ENCODE measurements around the gene SEC11A. TPM values are rescaled to one million over a fixed set of nuclear protein-coding genes. Genes with fewer than 3 reads are reported as not detected.
"Not testable (repeated sequence)": the region's sequence is repeated elsewhere in the genome, so short reads cannot be mapped to it uniquely, and the experiment has no call there.

Gene SEC11A
- polyA plus RNA-seq, 3 donors = 227 to 264 (median 254) TPM

DNA sequence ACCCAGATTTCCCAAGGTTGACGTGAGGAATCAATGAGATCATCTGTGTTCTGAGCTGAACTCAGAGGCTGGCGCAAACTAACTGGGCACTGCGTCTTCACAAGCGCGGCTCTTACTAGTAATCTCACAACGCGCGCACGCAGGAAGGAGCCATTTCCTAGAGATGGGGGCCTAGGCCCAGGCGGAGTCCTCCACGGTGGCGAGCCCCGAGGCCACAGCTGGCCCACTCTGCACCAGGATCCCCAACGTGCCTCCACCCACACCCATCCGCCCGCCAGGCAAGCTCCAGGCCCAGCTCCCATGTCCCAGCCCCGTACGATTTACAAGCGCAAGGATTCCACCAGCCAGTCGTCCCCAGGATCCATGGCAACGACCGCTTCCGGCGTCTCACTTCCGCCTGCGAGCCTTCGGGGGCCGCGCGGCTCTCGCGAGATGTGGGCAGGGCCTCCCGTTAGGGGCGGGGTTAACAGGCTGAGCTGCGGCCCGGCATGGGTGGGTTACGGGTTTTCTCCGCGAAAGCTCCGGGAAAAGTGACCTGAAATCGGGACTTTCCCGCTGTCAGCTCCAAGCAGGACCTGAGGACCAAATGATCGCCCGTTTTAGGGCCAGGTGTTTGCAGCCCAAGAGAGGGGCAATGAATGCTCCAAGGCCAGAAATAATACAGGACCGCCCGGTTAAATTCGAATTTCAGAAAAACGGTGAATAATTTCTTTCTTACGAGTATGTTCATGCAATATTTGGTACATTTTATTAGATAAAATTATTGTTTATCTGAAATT lies 61.8 kb downstream of the SEC11A start, which contains the start of gene WDR73:
WDR73 (minus strand) TSS at position 374 of the 779 bp plus-strand sequence; CDS start at position 365, 9 bp downstream.
- DNase-seq = peak; percentile 97

- DNase-seq = no peak
Observed at GRCh38 chr15:84653584-84653909, 62.4 kb downstream of the SEC11A start.

GRCh38 chr15:84649706-84650105 lies 66.2 kb downstream of the SEC11A start:
- DNase-seq = no peak

- DNase-seq = no peak
Observed at GRCh38 chr15:84648539-84648938, 67.4 kb downstream of the SEC11A start.

DNA sequence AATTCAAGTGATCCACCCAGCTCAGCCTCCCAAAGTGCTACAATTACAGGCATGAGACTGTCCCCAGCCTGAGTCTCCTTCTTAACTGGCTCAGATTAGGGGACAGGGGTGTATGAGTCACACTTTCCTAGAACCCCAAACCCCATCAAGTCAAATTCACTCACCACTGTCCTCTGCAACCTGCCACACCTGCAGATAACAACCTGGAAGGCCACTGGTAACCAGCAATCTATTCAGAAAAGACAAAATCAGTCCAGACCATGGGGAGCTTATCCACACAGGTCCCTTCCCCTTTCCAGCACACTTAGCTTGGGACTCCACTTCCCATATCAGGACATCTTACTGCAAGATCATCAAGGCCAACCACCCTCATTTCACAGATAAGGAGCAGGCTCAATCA lies 68.2 kb downstream of the SEC11A start:
- DNase-seq = no peak

GRCh38 chr15:84645997-84646396 lies 69.9 kb downstream of the SEC11A start:
- DNase-seq = no peak

GRCh38 chr15:84645496-84645895 lies 70.4 kb downstream of the SEC11A start:
- DNase-seq = no peak

DNA sequence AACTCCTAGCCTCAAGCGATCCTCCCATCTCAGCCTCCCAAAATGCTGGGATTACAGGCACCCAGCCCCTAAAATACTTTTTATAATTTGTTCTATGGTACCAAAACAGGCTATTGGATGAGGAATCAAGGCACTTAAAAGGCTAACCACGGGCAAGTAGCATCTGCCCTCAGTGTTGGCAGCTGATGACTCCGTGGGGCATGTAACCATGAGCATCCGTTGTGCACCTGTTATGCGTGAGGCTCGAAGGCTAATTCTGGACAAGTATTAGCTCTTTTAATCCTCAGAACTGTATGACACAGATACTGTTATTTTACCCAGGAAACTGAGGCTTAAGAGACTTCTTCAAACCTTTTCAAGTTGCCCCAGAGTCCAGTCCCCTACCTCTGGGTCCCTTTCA lies 72.1 kb downstream of the SEC11A start:
- DNase-seq = no peak

DNA sequence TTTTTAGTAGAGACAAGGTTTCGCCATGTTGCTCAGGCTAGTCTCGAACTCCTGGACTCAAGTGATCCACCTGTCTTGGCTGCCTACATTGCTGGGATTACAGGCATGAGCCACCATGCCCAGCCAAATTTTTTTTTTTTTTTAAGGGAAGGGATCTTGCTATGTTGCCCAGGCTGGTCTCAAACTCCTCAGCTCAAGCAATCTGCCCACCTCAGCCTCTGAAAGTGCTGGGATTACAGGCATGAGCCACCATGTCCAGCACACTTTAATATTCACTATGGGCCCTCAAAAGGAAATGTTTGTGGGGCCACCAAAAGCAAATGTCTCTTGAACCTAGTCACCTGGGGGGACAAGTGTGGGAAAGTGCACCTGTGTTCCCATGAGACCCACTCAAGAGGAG lies 73.3 kb downstream of the SEC11A start:
- DNase-seq = not testable (repeated sequence)

DNA sequence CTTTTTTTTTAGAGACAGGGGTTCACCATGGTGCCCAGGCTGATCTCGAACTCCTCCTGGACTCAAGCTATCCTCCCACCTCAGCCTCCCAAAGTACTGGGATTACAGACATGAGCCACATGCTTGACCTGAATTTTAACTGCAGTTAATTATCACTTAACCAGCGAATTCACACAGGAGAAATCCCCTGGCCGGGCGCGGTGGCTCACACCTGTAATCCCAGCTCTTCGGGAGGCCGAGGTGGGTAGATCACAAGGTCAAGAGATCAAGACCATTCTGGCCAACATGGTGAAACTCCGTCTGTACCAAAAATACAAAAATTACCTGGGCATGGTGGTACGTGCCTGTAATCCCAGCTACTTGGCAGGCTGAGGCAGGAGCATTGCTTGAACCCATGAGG lies 74.1 kb downstream of the SEC11A start:
- not testable (repeated sequence) for DNase-seq

DNA sequence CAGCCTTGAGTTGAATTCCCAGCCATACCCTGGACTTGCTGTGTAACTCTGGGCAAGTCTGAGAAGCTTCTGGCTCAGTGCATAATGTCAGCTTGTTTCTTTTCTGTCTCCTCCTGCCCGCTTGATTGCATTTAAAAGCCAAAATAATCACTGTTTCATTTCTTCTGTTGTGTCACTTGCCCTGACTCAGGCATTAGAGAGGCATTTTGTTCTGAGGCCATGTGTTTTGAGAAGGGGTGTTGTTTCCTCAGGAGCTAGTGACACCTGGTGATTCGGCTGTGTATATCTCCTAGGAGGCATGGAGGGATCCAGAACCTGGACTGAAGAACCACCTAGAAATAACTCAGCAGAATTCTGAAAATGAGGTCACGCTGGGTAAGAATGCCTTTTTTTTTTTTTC lies 77.8 kb downstream of the SEC11A start:
- DNase-seq = no peak

GRCh38 chr15:84634228-84634837 lies 81.6 kb downstream of the SEC11A start:
- DNase-seq = no peak

- DNase-seq = peak; percentile 68
Observed at GRCh38 chr15:84633311-84634227, 82.4 kb downstream of the SEC11A start.

DNA sequence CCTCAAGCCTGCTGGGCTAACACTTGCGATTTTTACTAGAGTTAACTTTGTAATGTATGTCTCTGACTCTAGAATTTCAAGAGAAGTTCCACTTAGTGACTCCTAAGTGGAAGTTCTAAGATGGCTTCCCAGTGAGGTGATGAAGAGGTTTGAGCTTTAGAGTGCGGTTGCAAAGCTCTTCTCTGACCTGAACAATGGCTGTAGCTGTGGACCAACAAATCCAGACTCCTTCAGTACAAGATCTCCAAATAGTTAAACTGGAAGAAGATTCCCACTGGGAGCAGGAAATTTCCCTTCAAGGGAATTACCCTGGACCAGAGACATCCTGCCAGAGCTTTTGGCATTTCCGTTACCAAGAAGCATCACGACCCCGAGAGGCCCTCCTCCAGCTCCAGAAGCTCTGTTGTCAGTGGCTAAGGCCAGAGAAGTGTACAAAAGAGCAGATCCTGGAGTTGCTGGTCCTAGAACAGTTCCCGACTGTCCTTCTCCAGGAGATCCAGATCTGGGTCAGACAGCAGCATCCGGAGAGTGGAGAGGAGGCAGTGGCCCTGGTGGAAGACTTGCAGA lies 84.2 kb downstream of the SEC11A start:
- no peak for DNase-seq

- no peak for DNase-seq
Observed at GRCh38 chr15:84629033-84629432, 86.9 kb downstream of the SEC11A start.

DNA sequence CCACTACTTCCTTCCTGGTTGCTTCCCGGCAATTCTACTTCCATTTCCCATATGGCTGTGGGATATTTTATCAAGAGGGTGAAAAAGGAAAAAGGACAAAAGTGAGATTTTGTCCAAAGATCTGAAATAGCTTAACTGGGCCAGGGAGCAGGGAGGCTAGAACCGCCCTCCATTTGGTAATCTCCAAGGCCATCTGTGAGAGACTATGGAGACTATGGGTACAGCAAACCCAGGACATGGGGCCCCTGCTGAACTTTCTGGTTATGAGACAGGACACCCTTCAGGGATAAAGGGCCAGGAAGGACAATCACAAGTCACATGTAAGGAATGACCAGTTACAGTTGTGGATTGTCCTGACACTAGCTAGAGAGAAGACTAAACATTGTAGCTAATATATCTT lies 90.8 kb downstream of the SEC11A start:
- DNase-seq = no peak

- DNase-seq = no peak
Observed at GRCh38 chr15:84624359-84624758, 91.6 kb downstream of the SEC11A start.

GRCh38 chr15:84621358-84621979 lies 94.5 kb downstream of the SEC11A start:
- no peak for DNase-seq

GRCh38 chr15:84620626-84621025 lies 95.3 kb downstream of the SEC11A start:
- DNase-seq = no peak

Measured in renal pelvis (tissue), 4 donors.